Osteocyte (in vitro differentiated cells): ENCODE measurements around the gene TLE5. TPM values are rescaled to one million over a fixed set of nuclear protein-coding genes. Genes with fewer than 3 reads are reported as not detected.

Experiments
- DNase-seq: peaks from one replicate; pipeline ENCODE4 v3.0.0; 2021; ENCODE audit warnings: mixed read lengths; ENCODE audit not compliant: unreplicated experiment; ENCODE audit errors: extremely low spot score
- H3K27ac Mint-ChIP-seq: one replicate; pipeline ENCODE4 v1.8.0; 2021; ENCODE audit warnings: mild to moderate bottlenecking, mixed read lengths; ENCODE audit not compliant: unreplicated experiment
- H3K27me3 Mint-ChIP-seq: one replicate; pipeline ENCODE4 v1.8.0; 2021; ENCODE audit warnings: mixed read lengths; ENCODE audit not compliant: unreplicated experiment
- H3K36me3 Mint-ChIP-seq: one replicate; pipeline ENCODE4 v1.8.0; 2021; ENCODE audit warnings: mixed read lengths; ENCODE audit not compliant: unreplicated experiment
- H3K4me1 Mint-ChIP-seq: one replicate; pipeline ENCODE4 v1.8.0; 2021; ENCODE audit warnings: mixed read lengths; ENCODE audit not compliant: unreplicated experiment
- H3K4me3 Mint-ChIP-seq: one replicate; pipeline ENCODE4 v1.8.0; 2021; ENCODE audit warnings: mild to moderate bottlenecking, moderate library complexity, mixed read lengths; ENCODE audit not compliant: unreplicated experiment
- H3K9me3 Mint-ChIP-seq: one replicate; pipeline ENCODE4 v1.8.0; 2021; ENCODE audit warnings: mixed read lengths; ENCODE audit not compliant: unreplicated experiment
- CTCF ChIP-seq: fragments of 200-600 bp; sonication (generic); IDR thresholded peaks from 2 replicates; pipeline ENCODE4 v1.5.0; 2021; ENCODE audit warnings: antibody characterized with exemption, mild to moderate bottlenecking, moderate library complexity
- total RNA-seq: library from RNA; stranded (reverse); gene quantifications from 2 replicates; pipeline ENCODE4 v1.2.1, GENCODE V29; 2021

TLE5 gene
- total RNA-seq, 1 donor from 2014 or later = 366 TPM

GRCh38 chr19:3059653-3060052, 2.6 kb downstream of the TLE5 start:
- Mint-ChIP-seq H3K27ac (no peak overlapping the region), H3K9me3 (no peaks in the 10 kb centered on the region), H3K4me1 (peaks cover 32% of the 10 kb centered on the region), H3K36me3 (peaks cover 17% of the 10 kb centered on the region), H3K27me3 (no peaks in the 10 kb centered on the region), H3K4me3 (no peak overlapping the region)
- no peak for TF ChIP-seq CTCF
- no peak for DNase-seq

GRCh38 chr19:3058821-3059314, 3.4 kb downstream of the TLE5 start:
- Mint-ChIP-seq H3K9me3 (no peaks in the 10 kb centered on the region), H3K4me3 (no peak overlapping the region), H3K27me3 (no peaks in the 10 kb centered on the region), H3K4me1 (peaks cover 33% of the 10 kb centered on the region), H3K27ac (no peak overlapping the region), H3K36me3 (peaks cover 20% of the 10 kb centered on the region)
- no peak for TF ChIP-seq CTCF
- no peak for DNase-seq

- Mint-ChIP-seq H3K4me1 (peaks cover 33% of the 10 kb centered on the region), H3K36me3 (peaks cover 20% of the 10 kb centered on the region), H3K9me3 (no peaks in the 10 kb centered on the region), H3K27me3 (no peaks in the 10 kb centered on the region), H3K4me3 (no peak overlapping the region), H3K27ac (no peak overlapping the region)
- no peak for DNase-seq
- no peak for TF ChIP-seq CTCF
Observed at GRCh38 chr19:3058009-3058820, 4.1 kb downstream of the TLE5 start.

GRCh38 chr19:3057275-3057714, 5.0 kb downstream of the TLE5 start:
- peaks cover 31% of the 10 kb centered on the region for H3K4me1 Mint-ChIP-seq
- H3K4me3 Mint-ChIP-seq = no peak overlapping the region
- no peak for TF ChIP-seq CTCF
- peaks cover 20% of the 10 kb centered on the region for H3K36me3 Mint-ChIP-seq
- H3K27me3 Mint-ChIP-seq = no peaks in the 10 kb centered on the region
- no peaks in the 10 kb centered on the region for H3K9me3 Mint-ChIP-seq
- no peak overlapping the region for H3K27ac Mint-ChIP-seq
- no peak for DNase-seq

GRCh38 chr19:3056417-3057088, 5.7 kb downstream of the TLE5 start:
- no peak for TF ChIP-seq CTCF
- Mint-ChIP-seq H3K27me3 (no peaks in the 10 kb centered on the region), H3K4me1 (peaks cover 31% of the 10 kb centered on the region), H3K36me3 (peaks cover 20% of the 10 kb centered on the region), H3K4me3 (no peak overlapping the region), H3K27ac (peak overlapping the region; percentile 27), H3K9me3 (no peaks in the 10 kb centered on the region)
- DNase-seq = no peak
